Upper lobe of left lung (tissue), 4 donors: Measurements from ENCODE around the gene BIRC7.

ENCODE experiments used
- CTCF ChIP-seq, 6 experiments: fragments of 450-650 bp in 4 of 6; fragments of 200-600 bp in 2 of 6; sonication (generic) in 2 of 6; IDR thresholded peaks; one replicate each; pipeline ENCODE4 v1.5.1; 2016 to 2019; ENCODE audit warnings: antibody characterized with exemption in 6 of 6
- POLR2A ChIP-seq, 4 donors: fragments of 450-650 bp; IDR thresholded peaks; one replicate each; pipeline ENCODE4 v1.5.1; 2016 to 2017; ENCODE audit warnings: antibody characterized with exemption in 4 of 4, mild to moderate bottlenecking in 2 of 4
- POLR2AphosphoS5 ChIP-seq, 2 donors: sonication (generic); formaldehyde crosslinking; IDR thresholded peaks; one replicate each; pipeline ENCODE4 v1.5.1; 2017; ENCODE audit warnings: antibody characterized with exemption in 2 of 2

DNA sequence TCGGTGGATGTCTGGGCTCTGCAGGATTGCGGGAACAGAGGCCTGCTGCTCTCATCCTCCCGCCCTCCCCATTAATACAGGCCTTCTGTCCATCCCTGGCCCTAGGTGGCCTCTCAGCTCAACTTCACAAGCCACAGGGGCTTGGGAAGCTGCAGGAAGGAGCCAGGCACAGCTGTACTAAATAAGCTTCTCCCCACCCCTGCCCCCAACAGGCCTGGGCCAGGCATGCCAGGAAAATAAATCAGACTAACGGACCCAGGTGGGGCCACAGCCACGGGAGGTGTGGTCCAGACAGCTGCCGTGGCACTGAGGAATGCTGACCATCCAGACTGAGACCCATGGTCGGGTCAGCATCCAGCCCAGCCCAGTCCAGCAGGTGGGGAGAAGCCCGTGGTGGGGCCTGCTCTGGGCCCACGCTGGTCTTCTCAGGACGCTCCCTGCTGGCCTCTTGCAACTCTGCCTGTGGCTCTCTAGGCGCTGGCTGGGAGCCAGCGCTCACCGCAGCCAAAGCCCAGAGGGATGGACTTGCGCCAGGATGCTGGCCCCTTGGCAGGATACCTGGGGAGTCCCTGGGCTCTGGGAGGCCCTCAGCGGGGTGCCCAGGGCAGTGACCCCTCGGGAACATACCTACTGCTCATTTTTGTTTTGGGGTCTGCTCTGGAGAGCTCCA lies 11.2 kb upstream of the BIRC7 start:
- TF ChIP-seq POLR2A (IDR thresholded peaks at IDR 0.05), result no peak
- TF ChIP-seq CTCF (IDR thresholded peaks at IDR 0.05), result no peak
- no peak for TF ChIP-seq POLR2AphosphoS5 (IDR thresholded peaks at IDR 0.05)
